ENCODE measurements around the gene PCDH18.
"Not testable (repeated sequence)": the region's sequence is repeated elsewhere in the genome, so short reads cannot be mapped to it uniquely, and the experiment has no call there.

PCDH18 gene

GRCh38 chr4:137531986-137532868 is at the start of gene PCDH18:
TSS of gene PCDH18 (minus strand) at chr4:137532494. CDS start at chr4:137532088, 406 bp downstream.
- no peak for TF ChIP-seq JUND (IDR thresholded peaks at IDR 0.05; ENCODE audit: low read depth)
- in situ Hi-C loops (cut with HindIII; ENCODE audit: low pct_unique_long_range_greater_than_20kb, low sequenced_read_pairs), result no loop called here
- DNase-seq (ENCODE audit: low read depth in 1 of 2, low spot score in 1 of 2), result peak; percentile 9 to 65

GRCh38 chr4:137576446-137576845 is 44.2 kb upstream of the PCDH18 start:
- DNase-seq (ENCODE audit: low read depth in 1 of 2, low spot score in 1 of 2), result no peak
- no peak for TF ChIP-seq JUND (IDR thresholded peaks at IDR 0.05; ENCODE audit: low read depth)
- in situ Hi-C loops (cut with HindIII; ENCODE audit: low pct_unique_long_range_greater_than_20kb, low sequenced_read_pairs), result no loop called here

GRCh38 chr4:137572647-137573046 is 40.4 kb upstream of the PCDH18 start:
- TF ChIP-seq JUND (IDR thresholded peaks at IDR 0.05; ENCODE audit: low read depth), result no peak
- in situ Hi-C loops (cut with HindIII; ENCODE audit: low pct_unique_long_range_greater_than_20kb, low sequenced_read_pairs), result no loop called here
- no peak for DNase-seq (ENCODE audit: low read depth in 1 of 2, low spot score in 1 of 2)

GRCh38 chr4:137572163-137572562 is 39.9 kb upstream of the PCDH18 start:
- DNase-seq (ENCODE audit: low read depth in 1 of 2, low spot score in 1 of 2), result no peak
- in situ Hi-C loops (cut with HindIII; ENCODE audit: low pct_unique_long_range_greater_than_20kb, low sequenced_read_pairs), result no loop called here
- no peak for TF ChIP-seq JUND (IDR thresholded peaks at IDR 0.05; ENCODE audit: low read depth)

- TF ChIP-seq JUND (IDR thresholded peaks at IDR 0.05; ENCODE audit: low read depth), result no peak
- in situ Hi-C loops (cut with HindIII; ENCODE audit: low pct_unique_long_range_greater_than_20kb, low sequenced_read_pairs), result no loop called here
- no peak for DNase-seq (ENCODE audit: low read depth in 1 of 2, low spot score in 1 of 2)
Measured at GRCh38 chr4:137559801-137560200, 27.5 kb upstream of the PCDH18 start.

- no peak for DNase-seq (ENCODE audit: low read depth in 1 of 2, low spot score in 1 of 2)
- no peak for TF ChIP-seq JUND (IDR thresholded peaks at IDR 0.05; ENCODE audit: low read depth)
- in situ Hi-C loops (cut with HindIII; ENCODE audit: low pct_unique_long_range_greater_than_20kb, low sequenced_read_pairs), result no loop called here
Measured at GRCh38 chr4:137558951-137559350, 26.7 kb upstream of the PCDH18 start.

GRCh38 chr4:137545461-137545861 is 13.2 kb upstream of the PCDH18 start:
- DNase-seq (ENCODE audit: low read depth in 1 of 2, low spot score in 1 of 2), result no peak
- TF ChIP-seq JUND (IDR thresholded peaks at IDR 0.05; ENCODE audit: low read depth), result no peak
- in situ Hi-C loops (cut with HindIII; ENCODE audit: low pct_unique_long_range_greater_than_20kb, low sequenced_read_pairs), result no loop called here

- no peak for TF ChIP-seq JUND (IDR thresholded peaks at IDR 0.05; ENCODE audit: low read depth)
- in situ Hi-C loops (cut with HindIII; ENCODE audit: low pct_unique_long_range_greater_than_20kb, low sequenced_read_pairs), result no loop called here
- DNase-seq (ENCODE audit: low read depth in 1 of 2, low spot score in 1 of 2), result no peak
Measured at GRCh38 chr4:137543648-137544047, 11.4 kb upstream of the PCDH18 start.

GRCh38 chr4:137543198-137543597 is 10.9 kb upstream of the PCDH18 start:
- DNase-seq (ENCODE audit: low read depth in 1 of 2, low spot score in 1 of 2), result no peak
- TF ChIP-seq JUND (IDR thresholded peaks at IDR 0.05; ENCODE audit: low read depth), result no peak
- in situ Hi-C loops (cut with HindIII; ENCODE audit: low pct_unique_long_range_greater_than_20kb, low sequenced_read_pairs), result no loop called here

GRCh38 chr4:137541876-137542646 is 9.8 kb upstream of the PCDH18 start:
- in situ Hi-C loops (cut with HindIII; ENCODE audit: low pct_unique_long_range_greater_than_20kb, low sequenced_read_pairs), result no loop called here
- DNase-seq (ENCODE audit: low read depth in 1 of 2, low spot score in 1 of 2), result no peak
- TF ChIP-seq JUND (IDR thresholded peaks at IDR 0.05; ENCODE audit: low read depth), result no peak

- TF ChIP-seq JUND (IDR thresholded peaks at IDR 0.05; ENCODE audit: low read depth), result no peak
- in situ Hi-C loops (cut with HindIII; ENCODE audit: low pct_unique_long_range_greater_than_20kb, low sequenced_read_pairs), result no loop called here
- DNase-seq (ENCODE audit: low read depth in 1 of 2, low spot score in 1 of 2), result no peak
Measured at GRCh38 chr4:137541181-137541580, 8.9 kb upstream of the PCDH18 start.

GRCh38 chr4:137540356-137540755 is 8.1 kb upstream of the PCDH18 start:
- in situ Hi-C loops (cut with HindIII; ENCODE audit: low pct_unique_long_range_greater_than_20kb, low sequenced_read_pairs), result no loop called here
- no peak for DNase-seq (ENCODE audit: low read depth in 1 of 2, low spot score in 1 of 2)
- TF ChIP-seq JUND (IDR thresholded peaks at IDR 0.05; ENCODE audit: low read depth), result no peak

- in situ Hi-C loops (cut with HindIII; ENCODE audit: low pct_unique_long_range_greater_than_20kb, low sequenced_read_pairs), result no loop called here
- no peak for DNase-seq (ENCODE audit: low read depth in 1 of 2, low spot score in 1 of 2)
- TF ChIP-seq JUND (IDR thresholded peaks at IDR 0.05; ENCODE audit: low read depth), result no peak
Measured at GRCh38 chr4:137538526-137538925, 6.2 kb upstream of the PCDH18 start.

- DNase-seq (ENCODE audit: low read depth in 1 of 2, low spot score in 1 of 2); in situ Hi-C loops (cut with HindIII; ENCODE audit: low pct_unique_long_range_greater_than_20kb, low sequenced_read_pairs): not testable (repeated sequence)
Measured at GRCh38 chr4:137537807-137538206, 5.5 kb upstream of the PCDH18 start.

Data from T47D (cell line).